Measurements from ENCODE around the gene IL12A. TPM values are rescaled to one million over a fixed set of nuclear protein-coding genes. Genes with fewer than 3 reads are reported as not detected.

Gene IL12A
- under 1 TPM; 0.61 to 0.81 TPM for total RNA-seq
- 1 to 10 TPM; 1.9 to 3.9 (median 2.6) TPM for polyA plus RNA-seq (ENCODE audit: insufficient read length in 6 of 6)
- long read RNA-seq, donor 1, partial matches to known transcripts: 0 of 3 reads
- long read RNA-seq, donor 1, other reads (novel, unspliced or antisense): 0 of 3 reads
- long read RNA-seq, donor 2, partial matches to known transcripts: 0 of 1 reads
- long read RNA-seq, donor 2, other reads (novel, unspliced or antisense): 0 of 1 reads
- long read RNA-seq, donor 3: 0 reads
- long read RNA-seq, donor 4: 0 reads
- long read RNA-seq, donor 5, partial matches to known transcripts: 0 of 1 reads
- long read RNA-seq, donor 5, other reads (novel, unspliced or antisense): 0 of 1 reads
- long read RNA-seq, donor 6: 0 reads
- long read RNA-seq, donor 7, partial matches to known transcripts: 0 of 1 reads
- long read RNA-seq, donor 7, other reads (novel, unspliced or antisense): 0 of 1 reads
- long read RNA-seq, donor 8, partial matches to known transcripts: 0 of 1 reads
- long read RNA-seq, donor 8, other reads (novel, unspliced or antisense): 0 of 1 reads
- long read RNA-seq, donor 9: 0 reads
- long read RNA-seq, donor 10: 0 reads
- long read RNA-seq, donor 11, partial matches to known transcripts: 0 of 1 reads
- long read RNA-seq, donor 11, other reads (novel, unspliced or antisense): 0 of 1 reads
- long read RNA-seq, donor 12, partial matches to known transcripts: 0 of 3 reads
- long read RNA-seq, donor 12, other reads (novel, unspliced or antisense): 0 of 3 reads

- peak within 1 kb of the TSS in 1 of 2 donors; percentile 21 for H3K27ac ChIP-seq
- ATAC-seq (peak; percentile 99), DNase-seq (peak; percentile 59 to 95 (median 82))
- peaks cover 0 to 18% of the 10 kb centered on the region in 2 donors for H3K4me1 ChIP-seq
- intact Hi-C loops (cut with DNase I): no loop called here
- no peaks in the 10 kb centered on the region for H3K36me3 ChIP-seq
- peak within 1 kb of the TSS; percentile 53 to 55 for H3K4me3 ChIP-seq
- H3K9me3 ChIP-seq: no peaks in the 10 kb centered on the region
- TF ChIP-seq, protein P1, sequence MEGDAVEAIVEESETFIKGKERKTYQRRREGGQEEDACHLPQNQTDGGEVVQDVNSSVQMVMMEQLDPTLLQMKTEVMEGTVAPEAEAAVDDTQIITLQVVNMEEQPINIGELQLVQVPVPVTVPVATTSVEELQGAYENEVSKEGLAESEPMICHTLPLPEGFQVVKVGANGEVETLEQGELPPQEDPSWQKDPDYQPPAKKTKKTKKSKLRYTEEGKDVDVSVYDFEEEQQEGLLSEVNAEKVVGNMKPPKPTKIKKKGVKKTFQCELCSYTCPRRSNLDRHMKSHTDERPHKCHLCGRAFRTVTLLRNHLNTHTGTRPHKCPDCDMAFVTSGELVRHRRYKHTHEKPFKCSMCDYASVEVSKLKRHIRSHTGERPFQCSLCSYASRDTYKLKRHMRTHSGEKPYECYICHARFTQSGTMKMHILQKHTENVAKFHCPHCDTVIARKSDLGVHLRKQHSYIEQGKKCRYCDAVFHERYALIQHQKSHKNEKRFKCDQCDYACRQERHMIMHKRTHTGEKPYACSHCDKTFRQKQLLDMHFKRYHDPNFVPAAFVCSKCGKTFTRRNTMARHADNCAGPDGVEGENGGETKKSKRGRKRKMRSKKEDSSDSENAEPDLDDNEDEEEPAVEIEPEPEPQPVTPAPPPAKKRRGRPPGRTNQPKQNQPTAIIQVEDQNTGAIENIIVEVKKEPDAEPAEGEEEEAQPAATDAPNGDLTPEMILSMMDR (IDR thresholded peaks at IDR 0.05): peak; percentile 93
- no peaks in the 10 kb centered on the region for H3K27me3 ChIP-seq
Observed at GRCh38 chr3:159988617-159989271, at the start of gene IL12A. Gene IL12A, plus strand, starts transcription at chr3:159988835.

GRCh38 chr3:159941038-159942000 lies 47.3 kb upstream of the IL12A start:
- Histone ChIP-seq H3K4me1 (no peaks in the 10 kb centered on the region), H3K9me3 (no peaks in the 10 kb centered on the region), H3K4me3 (no peak overlapping the region), H3K27me3 (no peaks in the 10 kb centered on the region), H3K27ac (no peak overlapping the region), H3K36me3 (no peaks in the 10 kb centered on the region)
- DNase-seq: no peak
- intact Hi-C loops (cut with DNase I): no loop called here
- TF ChIP-seq, protein P1 (IDR thresholded peaks at IDR 0.05): no peak
- ATAC-seq: no peak

GRCh38 chr3:159944781-159945180 lies 43.9 kb upstream of the IL12A start:
- Histone ChIP-seq H3K27me3 (no peaks in the 10 kb centered on the region), H3K36me3 (no peaks in the 10 kb centered on the region), H3K27ac (no peak overlapping the region), H3K4me3 (no peak overlapping the region), H3K4me1 (peaks cover 0 to 3% of the 10 kb centered on the region in 2 donors), H3K9me3 (no peaks in the 10 kb centered on the region)
- TF ChIP-seq, protein P1 (IDR thresholded peaks at IDR 0.05): no peak
- no peak for DNase-seq
- ATAC-seq: no peak
- intact Hi-C loops (cut with DNase I): no loop called here

DNA sequence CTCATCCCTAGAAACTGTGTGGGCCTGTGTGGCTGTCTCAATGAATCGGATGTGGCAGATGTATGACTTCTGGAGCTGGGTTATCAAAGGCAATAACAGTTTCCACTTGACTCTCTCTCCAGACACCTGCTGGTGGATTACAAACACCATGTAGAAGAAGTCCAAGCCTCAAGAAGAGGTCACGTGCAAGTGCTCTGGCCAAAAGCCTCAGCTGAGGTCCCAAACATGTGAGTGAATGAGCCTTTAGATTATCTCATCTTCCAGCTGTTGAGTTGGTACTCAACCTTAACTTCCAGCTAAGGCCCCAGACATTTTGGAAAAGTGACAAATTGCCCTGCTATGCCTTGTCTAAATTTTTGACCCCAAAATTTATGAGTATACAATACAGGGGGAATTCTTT lies 42.7 kb upstream of the IL12A start:
- H3K4me3 ChIP-seq: no peak overlapping the region
- intact Hi-C loops (cut with DNase I): no loop called here
- H3K27me3 ChIP-seq: no peaks in the 10 kb centered on the region
- no peaks in the 10 kb centered on the region for H3K36me3 ChIP-seq
- peaks cover 0 to 3% of the 10 kb centered on the region in 2 donors for H3K4me1 ChIP-seq
- no peaks in the 10 kb centered on the region for H3K9me3 ChIP-seq
- no peak for ATAC-seq
- DNase-seq: no peak
- no peak overlapping the region for H3K27ac ChIP-seq
- TF ChIP-seq, protein P1 (IDR thresholded peaks at IDR 0.05): no peak

Measured in left lung (tissue), 14 donors.